ES-I3 (cell line): ENCODE results near the gene MTUS2.

Experiments
- H3K36me3 ChIP-seq: 2 replicates; pipeline ENCODE4 v1.6.1; 2013; ENCODE audit warnings: mild to moderate bottlenecking, low read length, control low read depth, moderate library complexity; ENCODE audit not compliant: insufficient read depth
- H3K4me1 ChIP-seq: 2 replicates; pipeline ENCODE4 v1.6.1; 2013; ENCODE audit warnings: mild to moderate bottlenecking, control low read depth, low read length; ENCODE audit not compliant: insufficient read depth
- H3K9ac ChIP-seq: 2 replicates; pipeline ENCODE4 v1.6.1; 2013; ENCODE audit warnings: low read depth, mild to moderate bottlenecking, low read length, moderate library complexity
- H3K9me3 ChIP-seq: 2 replicates; pipeline ENCODE4 v1.6.1; 2013; ENCODE audit warnings: mild to moderate bottlenecking, low read length, moderate library complexity; ENCODE audit not compliant: control insufficient read depth, insufficient read depth

MTUS2 gene

DNA sequence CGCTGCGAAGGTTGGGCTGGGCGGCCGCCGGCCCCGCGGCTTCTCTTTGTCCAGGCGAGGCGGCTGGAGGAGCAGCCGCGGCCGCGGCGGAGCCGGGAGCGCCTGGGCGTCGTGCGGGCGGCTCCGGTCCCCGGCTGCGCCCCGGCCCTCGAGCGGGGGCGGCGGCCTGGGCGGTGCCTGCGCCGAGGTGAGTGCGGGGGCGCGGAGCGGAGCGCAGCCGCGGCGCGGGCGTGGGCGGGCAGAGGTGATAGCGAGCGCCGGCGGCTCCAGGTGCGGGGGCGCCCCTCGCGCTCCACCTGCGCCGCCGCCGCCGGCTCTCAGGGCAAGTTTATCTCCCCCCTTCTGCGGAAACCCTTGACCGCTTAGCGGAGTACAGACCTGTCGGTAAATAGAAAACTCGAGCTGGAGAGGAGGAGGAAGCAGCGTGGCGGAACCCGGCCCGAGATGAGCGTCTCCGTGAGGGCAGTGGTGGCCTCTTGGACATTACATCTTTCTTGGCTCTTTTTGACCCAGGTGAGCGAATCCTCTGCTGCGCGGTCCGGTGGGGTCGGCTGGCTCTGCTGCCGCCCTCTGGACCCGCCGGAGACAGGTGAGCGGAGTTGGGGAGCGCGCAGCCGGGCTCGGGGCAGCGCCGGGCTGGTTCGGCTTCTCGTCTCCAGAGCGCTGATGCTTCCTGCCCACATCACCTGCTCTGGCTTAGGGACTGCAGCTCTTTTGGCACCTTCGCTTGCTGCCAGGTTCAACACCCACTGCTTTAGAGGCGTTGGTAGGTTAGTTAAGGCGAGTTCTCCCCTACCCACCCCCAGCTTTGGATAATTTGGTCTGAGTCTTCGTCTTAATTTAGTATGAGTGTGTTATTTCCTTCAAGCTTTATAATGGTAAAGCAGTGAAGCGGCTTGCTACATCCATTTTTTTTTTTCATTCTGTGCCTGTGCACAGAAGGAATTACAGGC, at the start of gene MTUS2:
MTUS2 (plus strand) TSS at position 241 of the 953 bp plus-strand sequence.
- H3K9ac ChIP-seq = peak within 1 kb of the TSS; percentile 54; the same call in 1 of the 2 replicates
- no peaks in the 10 kb centered on the region for H3K4me1 ChIP-seq
- no peaks in the 10 kb centered on the region for H3K36me3 ChIP-seq
- 0 out of 2 replicates have a peak, but pooled peaks cover 5% of the 10 kb centered on the region for H3K9me3 ChIP-seq

DNA sequence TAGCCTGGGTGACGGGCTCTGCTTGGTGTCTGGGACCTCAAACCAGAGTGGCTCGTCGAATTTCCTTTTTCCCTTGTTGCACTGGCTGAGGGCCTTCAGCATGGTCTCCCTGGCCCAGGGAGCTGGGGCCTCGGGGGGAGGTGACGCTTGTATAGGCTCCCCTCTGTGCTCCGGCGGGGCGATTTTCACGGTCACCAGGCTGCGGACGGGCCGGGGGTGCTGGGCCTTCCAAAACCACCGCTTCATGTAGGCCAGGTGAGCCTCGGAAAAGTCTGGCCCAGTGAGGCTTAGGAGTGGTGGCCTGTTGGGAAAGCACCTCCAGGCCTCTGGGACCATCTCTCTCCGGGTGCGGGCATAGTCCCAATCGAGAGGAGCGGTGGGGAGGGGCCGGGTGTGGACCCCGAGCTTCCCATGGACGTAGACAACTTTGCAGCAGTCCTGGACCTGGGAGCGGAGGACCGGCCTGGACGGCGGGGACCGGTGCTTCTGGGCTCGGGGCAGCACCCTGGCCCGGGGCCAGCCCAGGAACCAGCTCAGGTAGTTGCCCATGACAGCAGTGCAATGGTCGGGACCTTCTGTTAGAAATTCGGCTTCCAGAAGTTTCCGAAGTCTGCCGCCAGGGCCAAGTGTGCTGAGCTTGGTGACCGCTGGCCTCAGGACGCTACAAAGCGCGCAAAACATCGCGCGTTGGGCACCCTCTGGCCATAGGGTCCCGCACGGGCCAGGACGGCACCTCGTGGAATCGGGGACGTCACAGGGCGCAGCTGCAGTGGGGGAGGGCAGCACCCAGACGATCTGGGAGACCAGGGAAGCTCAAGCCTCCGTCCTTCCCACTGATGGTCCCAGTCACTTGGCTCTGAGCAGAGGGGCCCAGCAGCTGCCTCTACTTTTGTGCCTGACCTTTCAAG, 41.6 kb upstream of the MTUS2 start:
- H3K4me1 ChIP-seq = no peaks in the 10 kb centered on the region
- H3K36me3 ChIP-seq = no peaks in the 10 kb centered on the region
- no peak overlapping the region for H3K9ac ChIP-seq
- H3K9me3 ChIP-seq = no peaks in the 10 kb centered on the region

DNA sequence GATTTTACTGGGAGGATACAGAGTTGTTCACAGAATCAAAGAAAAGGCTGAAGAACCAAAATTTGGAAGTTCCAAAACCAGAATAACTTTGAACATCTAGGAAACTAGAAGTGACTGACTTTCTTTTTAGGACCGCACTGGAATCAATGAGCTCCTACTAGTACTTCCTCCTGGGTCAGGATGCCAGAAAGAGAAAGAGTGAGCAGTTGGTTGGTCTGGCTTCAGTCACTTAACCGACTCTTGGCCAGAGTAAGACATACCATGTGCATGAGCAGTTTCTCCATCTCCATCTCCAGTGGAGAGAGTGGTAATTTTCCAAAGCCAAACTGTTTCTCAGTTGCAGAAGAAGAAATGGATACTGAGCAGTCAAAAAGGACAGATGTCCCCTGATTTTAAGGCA, 27.1 kb upstream of the MTUS2 start:
- no peaks in the 10 kb centered on the region for H3K4me1 ChIP-seq
- H3K9ac ChIP-seq = no peak overlapping the region
- H3K36me3 ChIP-seq = no peaks in the 10 kb centered on the region
- no peaks in the 10 kb centered on the region for H3K9me3 ChIP-seq

DNA sequence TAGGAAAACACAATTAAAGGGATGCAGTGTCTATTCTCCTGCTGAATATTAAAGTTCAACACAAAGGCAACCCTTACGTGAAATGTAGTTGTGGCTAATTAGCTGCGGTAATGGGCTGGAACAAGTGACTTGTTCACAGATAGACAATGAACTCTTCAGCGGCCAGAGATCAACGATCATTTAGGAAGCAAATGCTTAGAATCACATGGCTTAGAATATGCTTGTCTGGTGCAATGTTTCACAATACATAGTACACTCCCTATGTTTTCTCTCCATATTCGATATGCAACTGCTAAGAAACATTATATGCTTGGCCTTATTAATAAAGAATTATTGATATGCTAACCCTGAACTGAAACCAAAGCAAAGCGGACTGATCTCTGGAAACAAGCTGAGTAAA, 25.7 kb upstream of the MTUS2 start:
- no peak overlapping the region for H3K9ac ChIP-seq
- H3K9me3 ChIP-seq = no peaks in the 10 kb centered on the region
- no peaks in the 10 kb centered on the region for H3K36me3 ChIP-seq
- no peaks in the 10 kb centered on the region for H3K4me1 ChIP-seq

DNA sequence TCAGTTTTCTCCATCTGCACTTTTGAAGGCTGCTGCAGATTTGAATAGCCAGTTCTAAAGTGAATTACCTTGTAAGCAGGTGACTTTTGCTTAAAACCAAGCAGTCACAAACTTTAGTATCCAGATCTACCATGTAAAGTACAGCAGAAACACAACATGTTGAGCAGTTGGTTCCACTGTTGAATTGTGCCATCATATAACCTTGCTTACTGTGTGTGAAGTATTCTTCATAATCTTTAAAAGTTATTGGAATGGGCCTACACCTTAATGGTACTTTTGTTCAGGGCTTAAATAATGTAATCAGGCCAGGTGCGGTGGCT, 23.2 kb upstream of the MTUS2 start:
- H3K36me3 ChIP-seq = no peaks in the 10 kb centered on the region
- no peaks in the 10 kb centered on the region for H3K9me3 ChIP-seq
- no peak overlapping the region for H3K9ac ChIP-seq
- no peaks in the 10 kb centered on the region for H3K4me1 ChIP-seq

DNA sequence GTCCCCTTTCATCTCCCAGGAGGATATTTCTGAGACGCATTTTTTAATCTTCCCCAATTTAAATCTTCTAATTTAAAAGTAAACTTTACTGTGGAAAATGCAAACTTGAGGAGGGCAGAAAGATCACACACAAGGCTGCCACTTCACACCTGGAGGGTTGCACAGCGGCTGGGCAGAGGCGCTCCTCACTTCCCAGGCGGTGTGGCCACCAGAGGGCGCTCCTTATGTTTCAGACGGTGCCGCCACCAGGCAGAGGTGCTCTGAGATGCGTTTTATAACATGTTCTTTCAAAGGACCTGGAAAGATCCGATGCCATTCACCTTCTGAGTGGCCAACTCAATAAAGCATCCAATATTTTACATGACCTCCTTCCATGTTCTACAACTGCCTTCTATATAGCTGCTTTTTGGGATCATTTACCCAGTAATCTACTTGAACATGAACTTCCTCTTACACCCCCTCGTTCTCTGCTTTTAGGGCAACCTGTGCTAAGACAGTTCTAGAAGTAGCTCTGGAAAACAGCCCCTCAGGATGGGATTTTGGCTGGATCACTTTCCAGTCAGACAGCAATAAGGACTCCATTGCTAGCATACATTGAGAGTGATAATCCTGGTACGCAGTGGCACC, 14.8 kb upstream of the MTUS2 start:
- H3K9me3 ChIP-seq = peaks cover 3% of the 10 kb centered on the region
- no peaks in the 10 kb centered on the region for H3K36me3 ChIP-seq
- H3K4me1 ChIP-seq = no peaks in the 10 kb centered on the region
- H3K9ac ChIP-seq = no peak overlapping the region

DNA sequence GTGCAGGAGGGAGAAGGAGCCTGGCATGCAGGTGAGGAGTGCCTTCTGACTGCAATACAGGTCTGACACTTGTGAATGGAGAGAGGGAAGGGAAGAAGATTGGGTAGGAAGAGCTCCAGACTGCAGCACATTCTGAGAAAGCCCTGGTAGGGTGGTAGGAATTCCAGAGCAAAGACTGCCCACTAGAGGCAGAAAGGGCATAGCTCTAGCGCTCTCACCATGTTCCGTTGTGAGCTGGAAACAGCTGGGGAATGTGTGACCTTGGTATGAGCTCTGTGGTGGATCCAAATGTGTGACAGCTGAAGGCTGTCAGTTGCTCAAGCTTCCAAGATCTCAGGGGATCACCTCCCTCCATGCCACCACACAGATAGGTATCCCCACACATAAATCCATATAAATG, 2.9 kb upstream of the MTUS2 start:
- no peak overlapping the region for H3K9ac ChIP-seq
- H3K4me1 ChIP-seq = no peaks in the 10 kb centered on the region
- no peaks in the 10 kb centered on the region for H3K9me3 ChIP-seq
- no peaks in the 10 kb centered on the region for H3K36me3 ChIP-seq

DNA sequence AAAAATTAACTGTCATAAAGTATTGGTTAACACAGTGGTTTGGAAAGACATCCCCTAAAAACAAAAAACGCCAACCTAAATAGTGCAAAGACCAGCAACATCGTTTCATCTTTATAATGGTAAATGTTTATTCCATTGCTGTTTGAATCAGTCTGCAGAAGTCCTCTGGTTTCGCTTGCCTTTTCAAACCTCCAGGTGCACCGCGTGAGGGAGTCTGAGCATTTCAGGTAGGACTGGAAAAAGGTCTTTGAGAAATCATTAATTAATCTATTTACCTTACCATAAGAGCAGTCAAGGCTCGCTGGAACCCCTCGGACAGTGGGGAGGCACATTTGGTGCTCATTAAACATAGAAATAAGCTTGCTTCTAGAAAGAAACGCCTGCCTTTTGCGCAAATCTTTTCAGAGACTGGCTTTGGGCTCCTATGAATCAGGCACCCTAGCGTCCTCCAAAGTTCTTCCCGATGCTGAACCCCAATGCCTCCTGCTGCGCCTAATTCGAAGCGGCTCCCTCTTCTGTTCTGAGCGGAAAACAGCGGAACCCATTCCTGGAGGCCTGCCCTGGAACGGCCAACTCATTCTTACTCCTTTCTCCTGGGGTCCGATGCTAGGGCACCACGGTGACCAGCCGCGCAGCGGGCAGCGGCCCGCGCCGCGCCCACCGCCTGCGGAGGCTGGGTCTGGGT, 951 bp upstream of the MTUS2 start:
- no peaks in the 10 kb centered on the region for H3K4me1 ChIP-seq
- no peaks in the 10 kb centered on the region for H3K36me3 ChIP-seq
- H3K9ac ChIP-seq = peak overlapping the region; percentile 50; the same call in 1 of the 2 replicates
- H3K9me3 ChIP-seq = 0 out of 2 replicates have a peak, but pooled peaks cover 5% of the 10 kb centered on the region

DNA sequence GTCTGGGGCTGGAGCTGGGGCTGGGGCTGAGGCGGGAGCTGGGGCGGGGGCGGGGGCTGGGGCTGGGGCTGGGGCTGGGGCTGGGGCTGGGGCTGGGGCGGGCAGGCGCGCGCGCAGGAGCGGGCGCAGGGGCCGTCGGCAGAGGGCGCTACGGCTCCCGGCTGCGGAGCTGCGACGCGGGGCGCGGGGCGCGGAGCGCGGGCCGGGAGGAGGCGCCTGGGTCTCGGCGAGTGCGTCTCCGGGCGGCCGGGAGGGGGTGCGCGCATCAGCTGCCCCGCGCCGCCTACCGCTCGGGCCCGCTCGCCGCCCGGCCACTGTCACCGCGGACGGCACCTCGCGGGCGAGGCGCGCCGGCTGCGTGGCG, 422 bp upstream of the MTUS2 start:
- Histone ChIP-seq H3K9me3 (0 out of 2 replicates have a peak, but pooled peaks cover 5% of the 10 kb centered on the region), H3K9ac (peak overlapping the region; percentile 54; the same call in 1 of the 2 replicates), H3K36me3 (no peaks in the 10 kb centered on the region), H3K4me1 (no peaks in the 10 kb centered on the region)

DNA sequence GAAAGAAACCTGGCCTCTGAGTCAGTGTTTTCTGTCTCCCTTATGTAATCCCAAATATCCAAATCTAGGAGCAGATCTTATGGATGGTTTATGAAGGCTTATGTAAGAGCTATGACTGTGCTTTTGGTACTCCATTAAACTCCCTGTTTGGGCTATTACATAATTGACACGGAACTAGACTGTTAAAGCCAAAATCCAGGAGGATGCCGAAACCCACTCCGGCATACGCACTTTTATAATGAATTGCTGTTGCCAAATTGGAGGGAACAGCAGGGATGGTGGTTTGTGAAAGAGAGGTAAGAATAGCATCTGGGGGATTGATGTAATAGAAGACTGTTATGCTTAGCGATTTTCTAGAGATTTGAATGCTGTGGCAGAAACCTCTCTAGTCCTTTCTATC, 2.0 kb downstream of the MTUS2 start:
- H3K9me3 ChIP-seq = 0 out of 2 replicates have a peak, but pooled peaks cover 5% of the 10 kb centered on the region
- H3K4me1 ChIP-seq = no peaks in the 10 kb centered on the region
- H3K36me3 ChIP-seq = no peaks in the 10 kb centered on the region
- H3K9ac ChIP-seq = no peak overlapping the region

DNA sequence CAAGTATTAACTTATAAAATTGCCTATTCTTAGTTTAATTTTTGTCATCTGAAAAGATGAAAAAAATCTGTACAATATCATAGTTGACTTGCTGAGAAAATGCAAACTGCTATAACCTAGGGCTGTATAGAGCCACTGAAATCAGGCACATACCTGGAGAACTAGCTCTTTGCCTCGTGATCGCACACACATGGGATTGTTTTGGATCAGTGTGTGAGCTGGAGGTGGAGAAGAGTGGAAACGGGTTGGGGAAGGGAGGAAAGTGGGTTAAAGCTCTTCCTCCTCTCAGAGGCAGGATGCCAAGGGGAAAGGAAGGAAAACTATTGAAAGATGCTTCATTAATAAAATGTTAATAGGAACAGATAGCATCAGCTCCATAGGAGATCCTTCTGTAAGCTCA, 2.7 kb downstream of the MTUS2 start:
- H3K9ac ChIP-seq = no peak overlapping the region
- peaks cover 7% of the 10 kb centered on the region; the same call in 1 of the 2 replicates for H3K9me3 ChIP-seq
- no peaks in the 10 kb centered on the region for H3K4me1 ChIP-seq
- H3K36me3 ChIP-seq = no peaks in the 10 kb centered on the region

DNA sequence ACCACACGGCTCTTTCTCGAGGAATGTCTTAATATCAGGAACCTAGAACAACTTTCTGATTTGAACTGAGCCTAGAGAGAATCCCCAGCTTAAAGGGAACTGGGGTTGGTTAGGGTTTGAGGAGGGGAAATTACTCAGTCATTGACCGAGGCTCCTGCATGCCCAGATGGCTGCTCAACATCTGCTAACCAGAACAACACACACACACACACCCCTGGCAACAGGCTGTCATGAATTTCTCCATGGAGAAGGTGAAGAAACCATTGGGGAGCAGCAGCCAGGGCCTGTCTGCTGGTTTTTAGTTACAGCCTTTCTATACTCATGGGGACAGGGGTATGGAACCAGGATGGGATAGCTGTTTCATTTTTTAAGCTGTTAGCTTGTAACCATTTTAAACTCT, 5.2 kb downstream of the MTUS2 start:
- no peaks in the 10 kb centered on the region for H3K36me3 ChIP-seq

DNA sequence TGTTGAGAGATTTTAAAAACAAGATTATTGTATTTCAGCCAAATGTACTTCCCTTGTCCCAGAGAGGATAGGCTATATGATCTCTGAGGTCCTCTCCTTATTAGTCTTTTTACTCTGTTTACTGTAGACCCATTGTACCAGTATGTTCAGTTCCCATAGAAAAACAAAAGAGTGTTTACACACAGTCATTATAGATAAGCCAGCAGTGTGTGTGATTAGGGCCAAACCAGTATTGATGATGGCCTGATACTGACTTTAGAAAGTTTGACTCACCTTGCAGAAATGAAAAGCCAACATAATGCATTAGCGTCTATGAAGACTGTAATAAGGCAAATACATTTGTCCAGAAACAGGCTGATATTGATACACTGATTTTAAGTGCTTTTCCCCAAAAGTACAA, 6.2 kb downstream of the MTUS2 start:
- H3K36me3 ChIP-seq = no peaks in the 10 kb centered on the region
- no peaks in the 10 kb centered on the region for H3K4me1 ChIP-seq
- H3K9ac ChIP-seq = no peak overlapping the region
- H3K9me3 ChIP-seq = peaks cover 14% of the 10 kb centered on the region; the same call in 1 of the 2 replicates

More for the DNA sequence above, 5.2 kb downstream of the MTUS2 start:
- no peak overlapping the region for H3K9ac ChIP-seq
- peaks cover 11% of the 10 kb centered on the region; the same call in 1 of the 2 replicates for H3K9me3 ChIP-seq
- no peaks in the 10 kb centered on the region for H3K4me1 ChIP-seq

DNA sequence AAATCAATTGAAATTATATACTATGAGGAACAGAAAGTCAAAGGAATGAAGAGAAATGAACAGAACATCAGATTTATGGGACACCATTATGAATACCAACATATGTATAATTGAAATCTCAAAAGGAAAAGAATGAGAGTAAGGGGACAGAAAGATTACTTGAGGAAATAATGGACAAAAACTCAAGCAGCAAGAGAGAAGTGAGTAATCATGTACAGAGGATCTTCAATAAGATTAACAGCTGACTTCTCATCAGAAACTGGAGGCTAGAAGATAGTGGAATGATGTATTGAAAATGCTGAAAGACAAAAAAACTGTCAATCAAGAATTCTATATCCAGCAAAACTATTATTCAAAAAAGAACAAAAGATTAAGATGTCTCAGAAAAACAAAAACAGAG, 10.4 kb downstream of the MTUS2 start:
- Histone ChIP-seq H3K36me3 (no peaks in the 10 kb centered on the region), H3K9me3 (peaks cover 8% of the 10 kb centered on the region; the same call in 1 of the 2 replicates), H3K9ac (no peak overlapping the region), H3K4me1 (no peaks in the 10 kb centered on the region)
